ENCODE measurements around the gene KIF12.

Gene KIF12

DNA sequence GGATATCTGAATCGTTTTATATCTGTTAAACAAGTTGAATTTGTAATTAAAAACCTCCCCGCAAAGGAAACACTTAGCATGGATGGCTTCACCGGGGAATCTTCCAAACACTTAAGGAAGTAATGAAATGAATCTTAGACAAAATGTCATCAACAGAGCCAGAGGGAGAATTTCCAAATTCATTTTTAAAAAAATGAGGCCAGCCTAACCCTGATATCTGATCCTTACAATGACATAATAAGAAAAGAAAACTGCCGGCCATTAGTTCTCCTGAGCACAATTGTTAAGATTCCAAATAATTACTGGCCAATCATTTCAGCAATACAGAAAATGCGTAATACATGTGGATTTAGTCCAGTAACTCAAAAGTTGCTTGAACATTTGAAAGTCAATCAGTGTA is 6.1 kb upstream of the KIF12 start:
- DNase-seq (ENCODE audit: low read depth, low spot score) = no peak

- no peak for DNase-seq (ENCODE audit: low read depth, low spot score)
These were observed 3.4 kb upstream of the KIF12 start for GRCh38 chr9:114102484-114102883.

DNA sequence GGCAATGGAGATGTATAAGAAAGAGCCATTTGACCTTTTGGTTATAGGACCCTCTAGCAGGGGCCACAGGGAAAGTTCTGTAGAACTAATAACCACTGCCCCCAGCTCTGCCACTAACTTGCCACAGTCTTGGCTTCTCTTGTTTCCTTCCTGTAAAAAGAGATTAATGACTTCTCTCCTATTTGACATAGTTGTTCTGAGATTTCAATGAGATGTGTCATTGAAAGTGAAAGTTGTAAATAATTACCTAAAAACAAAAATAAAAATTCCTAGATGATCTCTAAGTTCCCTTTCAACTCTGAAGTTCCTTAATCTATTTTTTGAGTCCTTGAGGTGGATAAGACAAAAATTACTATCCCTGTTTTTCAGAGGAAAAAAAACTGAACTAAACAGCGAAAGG is 1.4 kb upstream of the KIF12 start:
- DNase-seq (ENCODE audit: low read depth, low spot score) = no peak

DNA sequence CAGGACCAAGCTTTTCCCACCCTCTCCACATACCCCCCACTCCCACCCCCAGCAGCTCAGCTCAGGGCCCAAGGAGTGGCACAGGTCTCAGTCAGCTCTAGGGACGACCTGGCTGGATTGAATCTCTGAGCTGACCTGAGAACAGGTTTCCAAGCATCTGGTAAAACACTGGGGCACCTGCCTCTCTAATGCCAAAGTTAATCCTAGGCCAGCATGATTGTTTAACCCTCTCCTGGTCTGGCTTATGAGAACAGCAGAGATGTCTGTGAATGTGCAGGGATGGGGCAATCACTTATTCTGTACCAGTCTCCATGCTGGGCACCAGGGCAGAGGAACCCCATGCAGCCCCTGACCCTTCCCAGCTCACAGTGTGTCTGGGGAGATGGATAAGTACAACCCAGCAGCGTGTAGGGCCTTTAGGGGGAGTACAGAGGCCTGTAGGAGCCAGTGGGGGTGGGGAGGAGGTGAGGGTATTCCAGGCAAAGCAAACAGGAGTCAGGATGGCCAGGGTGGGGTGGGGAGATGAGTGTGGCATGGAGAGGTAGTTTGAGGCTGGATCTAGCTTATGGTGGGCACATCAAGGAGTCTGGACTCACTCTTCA is 678 bp upstream of the KIF12 start:
- DNase-seq (ENCODE audit: low read depth, low spot score) = no peak

- DNase-seq (ENCODE audit: low read depth, low spot score) = no peak
These were observed 814 bp downstream of the KIF12 start for GRCh38 chr9:114098021-114098935.

DNA sequence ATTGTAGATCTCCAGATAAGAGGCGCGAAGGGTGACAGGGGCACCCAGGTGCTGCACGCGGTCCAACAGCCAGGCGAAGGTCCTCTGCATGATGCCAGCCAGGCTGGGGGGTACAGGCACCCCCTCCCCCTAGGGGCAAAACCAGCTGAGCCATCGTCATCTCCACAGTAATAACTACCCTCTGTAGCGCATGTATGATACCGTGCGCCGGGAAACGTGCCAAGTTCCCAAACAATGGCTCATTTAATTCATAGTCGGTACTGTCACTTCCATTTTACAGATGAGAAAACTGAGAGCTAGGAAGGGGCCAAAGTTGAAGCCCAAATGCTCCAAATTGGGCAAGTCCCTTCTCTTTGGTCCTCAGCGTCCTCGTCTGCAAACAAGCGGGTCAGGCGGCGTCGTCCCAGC is 1.5 kb downstream of the KIF12 start:
- DNase-seq (ENCODE audit: low read depth, low spot score) = no peak

DNA sequence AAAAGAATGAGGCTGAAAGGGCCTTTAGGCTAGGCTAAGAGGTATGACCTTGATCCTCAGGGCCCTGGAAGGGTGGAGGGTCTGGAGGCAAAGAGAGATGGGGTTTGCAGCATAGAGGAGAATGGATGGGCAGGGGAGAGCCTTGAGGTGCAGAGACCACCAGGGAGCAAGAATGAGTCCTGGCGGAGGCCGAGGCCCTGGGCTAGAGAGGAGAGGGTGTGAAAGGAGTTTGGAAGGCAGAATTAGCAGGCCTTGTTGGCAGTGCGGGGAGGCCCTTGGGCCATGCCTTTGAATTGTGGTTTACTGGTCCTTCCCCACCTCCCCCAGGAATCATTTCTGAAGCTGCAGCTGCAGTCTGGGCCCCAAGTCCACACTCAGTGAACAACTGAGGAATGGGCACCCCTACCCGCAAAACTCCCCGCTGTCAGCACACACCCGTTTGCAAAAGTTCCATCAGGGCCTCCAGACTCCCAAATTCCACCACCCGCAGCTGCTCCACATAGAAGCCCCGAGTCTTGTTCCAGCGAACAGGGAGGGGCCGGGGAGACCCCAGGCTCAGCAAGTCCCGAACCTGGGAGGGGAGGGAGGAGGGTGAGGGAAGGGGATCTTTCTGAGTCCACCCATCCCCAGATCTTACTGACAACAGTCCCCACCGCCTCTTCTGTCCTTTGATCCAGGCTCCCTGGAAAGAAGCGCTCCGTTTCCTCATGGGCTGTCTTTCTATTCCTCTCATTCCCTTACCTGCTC is 2.1 kb downstream of the KIF12 start:
- DNase-seq (ENCODE audit: low read depth, low spot score) = no peak

DNA sequence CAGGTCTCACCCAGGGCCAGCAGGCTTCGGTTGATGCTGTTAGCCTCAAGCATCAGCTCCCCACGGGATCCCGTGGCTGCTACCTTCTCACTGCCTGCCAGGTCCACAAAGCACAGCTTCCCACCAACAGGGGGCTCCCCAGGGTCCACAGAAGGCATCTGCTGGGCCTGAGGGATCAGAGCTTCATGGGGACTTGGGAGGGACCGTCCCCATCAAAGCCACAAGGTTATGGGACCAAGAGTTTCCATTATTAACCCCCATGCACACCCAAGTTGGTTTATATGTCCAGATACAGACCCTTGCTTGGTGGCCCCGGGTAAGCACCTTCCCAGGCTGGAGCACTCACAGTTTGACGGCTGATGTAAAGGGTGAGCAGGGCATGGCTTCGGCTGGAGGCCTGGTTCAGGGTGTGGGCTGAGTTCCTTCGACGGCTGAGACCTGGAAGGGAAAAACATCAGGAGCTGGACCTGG is 3.0 kb downstream of the KIF12 start:
- DNase-seq (ENCODE audit: low read depth, low spot score) = no peak

GRCh38 chr9:114094971-114095370 is 4.1 kb downstream of the KIF12 start:
- no peak for DNase-seq (ENCODE audit: low read depth, low spot score)

GRCh38 chr9:114093761-114094505 is 5.2 kb downstream of the KIF12 start:
- DNase-seq (ENCODE audit: low read depth, low spot score) = no peak

DNA sequence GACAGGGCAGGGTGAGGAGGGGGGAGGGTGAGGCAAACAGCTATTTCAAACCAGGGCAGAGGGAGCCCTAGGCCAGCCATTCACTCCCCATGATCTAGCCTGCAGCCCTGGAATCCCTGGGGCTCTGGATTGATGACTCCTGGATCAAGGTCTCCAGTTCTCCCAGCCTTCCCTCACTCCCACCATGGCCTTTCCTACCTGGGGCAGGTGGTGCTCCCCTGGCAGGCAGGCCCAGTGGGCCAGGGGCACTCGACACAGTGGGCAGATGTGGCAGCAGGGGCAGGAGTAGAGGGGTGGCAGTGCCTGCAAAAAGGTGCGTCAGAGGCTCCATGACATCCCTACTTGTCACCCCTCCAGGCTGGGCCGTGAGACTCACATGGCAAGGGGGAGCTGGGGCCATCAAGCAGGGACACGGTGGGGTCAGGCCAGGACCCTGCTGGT is 6.0 kb downstream of the KIF12 start:
- no peak for DNase-seq (ENCODE audit: low read depth, low spot score)

GRCh38 chr9:114092336-114092735 is 6.8 kb downstream of the KIF12 start:
- DNase-seq (ENCODE audit: low read depth, low spot score) = no peak

DNA sequence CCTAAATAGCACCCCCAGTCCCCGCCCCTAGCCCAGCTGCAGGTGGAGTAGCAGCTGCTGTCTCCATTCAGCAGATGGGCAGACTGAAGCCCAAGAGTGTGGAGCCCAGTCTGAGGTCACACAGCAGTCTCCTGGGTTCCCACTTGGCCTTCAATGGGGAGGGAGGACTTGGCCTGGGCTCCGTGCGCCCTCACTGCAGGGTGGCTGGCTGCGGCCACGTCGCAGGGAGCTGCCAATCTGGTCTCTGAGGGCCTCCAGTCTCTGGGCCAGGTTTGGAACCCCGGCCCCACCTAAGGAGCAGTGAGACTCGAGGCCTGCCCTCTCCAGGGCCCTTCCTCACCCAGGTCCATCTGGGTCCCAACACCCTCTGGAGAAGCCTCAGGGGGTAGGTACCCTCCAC is 7.4 kb downstream of the KIF12 start:
- DNase-seq (ENCODE audit: low read depth, low spot score) = no peak

DNA sequence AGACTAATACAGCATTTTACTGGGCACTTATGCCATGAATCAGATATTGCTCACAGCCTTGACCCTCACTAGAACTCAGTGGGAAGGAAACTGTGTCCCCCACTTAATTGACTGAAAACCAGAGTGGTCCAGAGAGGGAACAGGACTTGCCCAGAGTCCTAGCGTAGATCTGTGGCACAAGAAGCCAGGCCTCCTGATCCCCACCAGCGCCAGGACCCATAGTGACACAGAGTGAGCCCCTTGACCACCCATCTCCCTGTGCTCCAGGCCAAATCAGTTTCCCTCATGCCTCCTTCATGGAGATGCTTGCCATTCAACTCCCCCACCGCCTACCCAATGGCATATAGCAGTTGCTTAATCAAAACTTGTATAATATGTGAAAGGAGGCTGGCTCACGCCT is 8.3 kb downstream of the KIF12 start:
- DNase-seq (ENCODE audit: low read depth, low spot score) = no peak

DNA sequence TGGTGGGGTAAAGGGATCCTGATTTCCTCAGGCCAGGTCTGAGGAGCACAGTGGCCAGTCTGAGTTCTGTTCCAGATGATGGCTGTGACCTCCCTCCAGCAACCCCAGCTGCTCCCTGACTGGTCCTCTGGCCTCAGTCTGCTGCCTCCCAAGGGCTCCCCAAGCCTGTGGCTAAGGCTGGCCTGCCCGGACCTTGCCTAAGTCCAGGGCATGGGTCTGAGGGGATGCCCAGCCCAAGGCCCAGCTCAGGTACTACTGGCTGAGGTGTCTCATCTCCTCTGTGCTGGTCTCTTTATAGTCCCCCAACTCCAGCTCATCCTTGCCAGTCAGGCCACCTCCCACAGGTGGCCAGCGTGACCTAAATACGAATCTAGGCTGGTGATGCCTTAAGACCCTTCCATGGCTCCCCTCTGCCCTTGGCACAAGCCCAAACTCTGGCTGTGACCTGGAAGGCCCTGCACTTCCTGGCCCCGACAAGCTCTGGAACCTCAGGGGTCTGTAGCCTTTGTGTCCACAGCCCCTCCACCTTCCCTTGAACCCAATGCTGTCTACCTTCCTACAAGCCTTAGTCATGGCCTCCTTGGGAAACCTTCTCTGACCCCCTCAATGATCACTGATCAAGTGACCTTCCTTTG is 9.8 kb downstream of the KIF12 start:
- DNase-seq (ENCODE audit: low read depth, low spot score) = no peak

- no peak for DNase-seq (ENCODE audit: low read depth, low spot score)
These were observed 10.4 kb downstream of the KIF12 start for GRCh38 chr9:114088571-114089170.

- no peak for DNase-seq (ENCODE audit: low read depth, low spot score)
These were observed 11.4 kb downstream of the KIF12 start for GRCh38 chr9:114087721-114088120.

- DNase-seq (ENCODE audit: low read depth, low spot score) = no peak
These were observed 12.5 kb downstream of the KIF12 start for GRCh38 chr9:114086607-114087006.

GRCh38 chr9:114086009-114086408 is 13.1 kb downstream of the KIF12 start:
- no peak for DNase-seq (ENCODE audit: low read depth, low spot score)

GRCh38 chr9:114085387-114085789 is 13.7 kb downstream of the KIF12 start:
- no peak for DNase-seq (ENCODE audit: low read depth, low spot score)

Measured in activated CD4-positive, CD25-positive, alpha-beta regulatory T cell treated with anti-CD3 and anti-CD28 coated beads, Interleukin-2, amount 50 U/mL, for 16 hours (primary cell).